C4-2B (cell line): ENCODE measurements around the gene SSR3.
"Not testable (repeated sequence)": the region's sequence is repeated elsewhere in the genome, so short reads cannot be mapped to it uniquely, and the experiment has no call there.

ENCODE experiments used
- H3K27ac ChIP-seq: fragments of 450-650 bp; 2 replicates; pipeline ENCODE4 v1.5.1; 2017
- CTCF ChIP-seq: fragments of 450-650 bp; conservative IDR thresholded peaks from 2 replicates; pipeline ENCODE4 v1.5.1; 2017; ENCODE audit warnings: mild to moderate bottlenecking
- ZFX ChIP-seq: fragments of 450-650 bp; IDR thresholded peaks from 2 replicates; pipeline ENCODE4 v1.6.1; 2017

SSR3 gene

GRCh38 chr3:156598413-156598812 is 43.5 kb upstream of the SSR3 start:
- TF ChIP-seq ZFX (no peak), CTCF (no peak)
- H3K27ac ChIP-seq: no peak overlapping the region

- H3K27ac ChIP-seq: no peak overlapping the region
Measured at GRCh38 chr3:156594219-156594683, 39.3 kb upstream of the SSR3 start.

GRCh38 chr3:156593814-156594213 is 38.9 kb upstream of the SSR3 start:
- TF ChIP-seq CTCF (no peak), ZFX (no peak)

More at GRCh38 chr3:156594219-156594683, 39.3 kb upstream of the SSR3 start:
- TF ChIP-seq ZFX: no peak
- TF ChIP-seq CTCF: no peak

GRCh38 chr3:156589806-156590205 is 34.9 kb upstream of the SSR3 start:
- not testable (repeated sequence) for H3K27ac ChIP-seq

More at GRCh38 chr3:156593814-156594213, 38.9 kb upstream of the SSR3 start:
- no peak overlapping the region for H3K27ac ChIP-seq

GRCh38 chr3:156587760-156588069 is 32.8 kb upstream of the SSR3 start:
- no peak for TF ChIP-seq CTCF
- TF ChIP-seq ZFX: no peak
- H3K27ac ChIP-seq: no peak overlapping the region

- no peak for TF ChIP-seq CTCF
- no peak for TF ChIP-seq ZFX
- no peak overlapping the region for H3K27ac ChIP-seq
Measured at GRCh38 chr3:156586905-156587759, 32.2 kb upstream of the SSR3 start.

- TF ChIP-seq CTCF (no peak), ZFX (no peak)
Measured at GRCh38 chr3:156583469-156583868, 28.6 kb upstream of the SSR3 start.

GRCh38 chr3:156582532-156583183 is 27.7 kb upstream of the SSR3 start:
- TF ChIP-seq CTCF: no peak
- H3K27ac ChIP-seq: no peak overlapping the region

More at GRCh38 chr3:156583469-156583868, 28.6 kb upstream of the SSR3 start:
- H3K27ac ChIP-seq: no peak overlapping the region
